B cell (primary cell): Measurements from ENCODE around the gene HECA. TPM values are rescaled to one million over a fixed set of nuclear protein-coding genes. Genes with fewer than 3 reads are reported as not detected.
A peak's percentile ranks its signal among the peaks of the same experiment; 100 is the strongest.

ENCODE experiments used
- ATAC-seq: fragments of 200-7000 bp; cut with Tn5 transposase; one replicate; pipeline ENCODE4 v1.10.0; 2021; ENCODE audit warnings: low read depth, mild to moderate bottlenecking, moderate number of reproducible peaks, moderate library complexity
- CTCF ChIA-PET: fragments of 350-600 bp; sonication (Branson Sonifier 250); formaldehyde crosslinking; loops from one replicate; lab custom pipeline; 2021; ENCODE audit warnings: antibody characterized with exemption, inconsistent platforms; lab: Charles Lee
- POLR2A ChIA-PET: fragments of 350-600 bp; sonication (Branson Sonifier 250); formaldehyde crosslinking; loops from one replicate; lab custom pipeline; 2021; ENCODE audit warnings: antibody characterized with exemption; lab: Charles Lee
- DNase-seq: peaks from one replicate; pipeline ENCODE4 v3.0.0; 2013
- H2AFZ ChIP-seq: 2 replicates; pipeline ENCODE4 v1.6.1; 2012; ENCODE audit warnings: mild to moderate bottlenecking, low read depth, low read length; ENCODE audit not compliant: insufficient read depth, poor library complexity, severe bottlenecking
- H3K27ac ChIP-seq, 2 donors: 1 replicate in 1 of 2; 2 replicates in 1 of 2; pipeline ENCODE4 v1.5.1; 2012 to 2013; ENCODE audit warnings: low read length in 2 of 2, mild to moderate bottlenecking in 2 of 2, moderate library complexity in 1 of 2
- H3K27me3 ChIP-seq, 4 experiments: fragments of 200-600 bp in 1 of 4; sonication (generic) in 1 of 4; replicated peaks in 1 of 4; 1 replicate in 2 of 4; 2 replicates in 2 of 4; pipeline versions ENCODE4 v1.6.1 to v1.7.0; 2013 to 2016; ENCODE audit warnings: low read length in 3 of 4, mild to moderate bottlenecking in 2 of 4, mixed read lengths in 1 of 4, moderate library complexity in 1 of 4; ENCODE audit not compliant: insufficient read depth in 4 of 4, control insufficient read depth in 3 of 4; ENCODE audit errors: control extremely low read depth in 1 of 4
- H3K36me3 ChIP-seq, 2 experiments: replicated peaks in 1 of 2; 1 replicate in 1 of 2; 2 replicates in 1 of 2; pipeline versions ENCODE4 v1.6.1 to v1.7.1; 2013; ENCODE audit warnings: low read length in 1 of 2; ENCODE audit not compliant: insufficient read depth in 2 of 2, control insufficient read depth in 1 of 2; ENCODE audit errors: control extremely low read depth in 1 of 2, extremely low read depth in 1 of 2
- H3K4me1 ChIP-seq, 2 donors: fragments of 200-600 bp in 1 of 2; sonication (generic) in 1 of 2; 1 replicate in 1 of 2; 2 replicates in 1 of 2; pipeline versions ENCODE4 v1.5.1 to v1.6.1; 2013 to 2017; ENCODE audit warnings: low read length in 2 of 2; ENCODE audit not compliant: control insufficient read depth in 2 of 2, insufficient read depth in 2 of 2
- H3K4me2 ChIP-seq: replicated peaks from 2 replicates; pipeline ENCODE3; 2012; ENCODE audit warnings: mild to moderate bottlenecking, low read depth, low read length; ENCODE audit not compliant: poor library complexity, severe bottlenecking
- H3K4me3 ChIP-seq, 5 experiments: fragments of 200-600 bp in 1 of 5; sonication (generic) in 1 of 5; 1 replicate in 3 of 5; 2 replicates in 2 of 5; pipeline versions ENCODE4 v1.5.1 to v1.7.0; 2011 to 2016; ENCODE audit warnings: low read length in 4 of 5, mild to moderate bottlenecking in 4 of 5, low read depth in 2 of 5, control low read depth in 1 of 5, moderate library complexity in 1 of 5; ENCODE audit not compliant: insufficient read depth in 1 of 5; ENCODE audit errors: control extremely low read depth in 1 of 5, extremely low read depth in 1 of 5
- H3K79me2 ChIP-seq: fragments of 200-600 bp; sonication (generic); one replicate; pipeline ENCODE4 v1.6.0; 2016; ENCODE audit warnings: low read length; ENCODE audit not compliant: control insufficient read depth, insufficient read depth
- H3K9ac ChIP-seq: fragments of 200-600 bp; sonication (generic); 2 replicates; pipeline ENCODE4 v1.6.1; 2017; ENCODE audit warnings: mild to moderate bottlenecking, low read length, moderate library complexity
- H3K9me3 ChIP-seq, 3 donors: one replicate each; pipeline versions ENCODE4 v1.6.1 to v1.7.1; 2013; ENCODE audit warnings: low read length in 2 of 3; ENCODE audit not compliant: control insufficient read depth in 2 of 3, insufficient read depth in 1 of 3; ENCODE audit errors: control extremely low read depth in 1 of 3
- H4K20me1 ChIP-seq: 2 replicates; pipeline ENCODE4 v1.6.0; 2012; ENCODE audit warnings: mild to moderate bottlenecking, low read length; ENCODE audit not compliant: insufficient read depth, control insufficient read depth, poor library complexity, severe bottlenecking
- H3K27ac Mint-ChIP-seq: one replicate; pipeline ENCODE4 v1.8.0; 2021; ENCODE audit warnings: mixed read lengths
- H3K27me3 Mint-ChIP-seq: one replicate; pipeline ENCODE4 v1.8.0; 2021; ENCODE audit warnings: mixed read lengths
- H3K4me1 Mint-ChIP-seq: one replicate; pipeline ENCODE4 v1.8.0; 2021; ENCODE audit warnings: mixed read lengths
- H3K4me3 Mint-ChIP-seq: one replicate; pipeline ENCODE4 v1.8.0; 2021; ENCODE audit warnings: mixed read lengths
- H3K9me3 Mint-ChIP-seq: one replicate; pipeline ENCODE4 v1.8.0; 2022; ENCODE audit warnings: mixed read lengths; ENCODE audit not compliant: insufficient read depth
- EZH2 ChIP-seq: IDR thresholded peaks from 2 replicates; pipeline ENCODE4 v1.6.1; 2012; ENCODE audit warnings: borderline replicate concordance, low read depth, mild to moderate bottlenecking, moderate library complexity, low read length; ENCODE audit not compliant: insufficient read depth, poor library complexity, severe bottlenecking
- intact Hi-C: fragments of 100-400 bp; cut with micrococcal nuclease; formaldehyde crosslinking; loops from one replicate; pipeline ENCODE4 v1.10.0; 2022
- polyA plus RNA-seq: library from polyadenylated mRNA; depleted of rRNA; stranded (reverse); fragments of >200 nt; gene quantifications from 2 replicates; pipeline ENCODE4 v1.2.3, GENCODE V29; 2012
- total RNA-seq, 2 donors: library from RNA; stranded (reverse); fragments of 120-200 nt in 1 of 2; gene quantifications; 1 replicate in 1 of 2; 2 replicates in 1 of 2; pipeline versions ENCODE4 v1.2.3 to v1.2.4, GENCODE V29; 2013 to 2022
- TF ChIP-seq, protein P1 (sequence below): fragments of 200-600 bp; IDR thresholded peaks from one replicate; pipeline ENCODE4 v1.8.0; 2022; ENCODE audit warnings: antibody characterized with exemption, mild to moderate bottlenecking

Gene HECA
- total and polyA plus RNA-seq, 2 donors (not counting 1 experiment from before 2014, with no cell fraction given): 19.2 to 50.4 TPM

DNA sequence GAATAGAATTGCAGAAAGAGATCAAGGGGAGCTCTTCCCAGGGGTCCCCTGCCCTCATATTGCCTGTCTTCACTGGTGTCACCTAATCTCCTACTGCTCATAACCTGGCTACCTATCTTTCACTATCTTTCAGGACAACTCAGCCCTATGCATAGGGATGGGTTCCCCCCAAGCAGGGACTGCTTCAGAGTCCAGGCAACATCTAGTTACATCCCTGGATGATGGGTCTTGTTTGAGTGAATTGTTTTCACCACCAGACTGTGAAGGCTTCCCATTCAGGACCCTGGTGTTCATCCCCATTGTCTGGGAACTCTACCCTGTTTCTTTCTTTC lies 850 bp upstream of the HECA start:
- intact Hi-C loops: loop anchor here (5.0 kb wide), 2 partner anchors 147 to 1267 kb away; partner anchors contain the start of genes REPS1 and TNFAIP3
- H3K4me1 ChIP-seq: peaks cover 62 to 66% of the 10 kb centered on the region in 2 donors
- peak overlapping the region; percentile 92 for H3K27ac Mint-ChIP-seq

More for the DNA sequence above, 850 bp upstream of the HECA start:
- Mint-ChIP-seq H3K9me3 (no peaks in the 10 kb centered on the region), H3K4me3 (peak overlapping the region; percentile 83), H3K27me3 (no peaks in the 10 kb centered on the region), H3K4me1 (peaks cover 62% of the 10 kb centered on the region)
- Histone ChIP-seq H3K4me2 (peak overlapping the region; percentile 80), H3K36me3 (peaks cover 0 to 14% of the 10 kb centered on the region in 2 experiments), H3K79me2 (peaks cover 34% of the 10 kb centered on the region), H3K9ac (peak overlapping the region; percentile 52), H3K27me3 (no peaks in the 10 kb centered on the region), H3K4me3 (peak overlapping the region in 3 of 5 experiments; percentile 5 to 55 (median 38)), H4K20me1 (peaks cover 29% of the 10 kb centered on the region), H3K9me3 (peaks cover 0 to 10% (median 0%) of the 10 kb centered on the region in 3 donors), H2AFZ (peak overlapping the region; percentile 16), H3K27ac (peak overlapping the region; percentile 80 to 91)
- no peak for ATAC-seq
- ChIA-PET POLR2A (interaction anchor here (0.6 to 2.7 kb wide), 7 partner anchors 12 to 241 kb away, joined by 3 to 20 read pairs (median 3); partner anchors contain the start of gene CITED2), CTCF (interaction anchor here (0.7 to 4.8 kb wide), 9 partner anchors 9 to 240 kb away, joined by 3 to 31 read pairs (median 3); partner anchors contain the start of gene CITED2)
- DNase-seq: peak; percentile 57
- TF ChIP-seq EZH2: no peak
- TF ChIP-seq, protein P1, sequence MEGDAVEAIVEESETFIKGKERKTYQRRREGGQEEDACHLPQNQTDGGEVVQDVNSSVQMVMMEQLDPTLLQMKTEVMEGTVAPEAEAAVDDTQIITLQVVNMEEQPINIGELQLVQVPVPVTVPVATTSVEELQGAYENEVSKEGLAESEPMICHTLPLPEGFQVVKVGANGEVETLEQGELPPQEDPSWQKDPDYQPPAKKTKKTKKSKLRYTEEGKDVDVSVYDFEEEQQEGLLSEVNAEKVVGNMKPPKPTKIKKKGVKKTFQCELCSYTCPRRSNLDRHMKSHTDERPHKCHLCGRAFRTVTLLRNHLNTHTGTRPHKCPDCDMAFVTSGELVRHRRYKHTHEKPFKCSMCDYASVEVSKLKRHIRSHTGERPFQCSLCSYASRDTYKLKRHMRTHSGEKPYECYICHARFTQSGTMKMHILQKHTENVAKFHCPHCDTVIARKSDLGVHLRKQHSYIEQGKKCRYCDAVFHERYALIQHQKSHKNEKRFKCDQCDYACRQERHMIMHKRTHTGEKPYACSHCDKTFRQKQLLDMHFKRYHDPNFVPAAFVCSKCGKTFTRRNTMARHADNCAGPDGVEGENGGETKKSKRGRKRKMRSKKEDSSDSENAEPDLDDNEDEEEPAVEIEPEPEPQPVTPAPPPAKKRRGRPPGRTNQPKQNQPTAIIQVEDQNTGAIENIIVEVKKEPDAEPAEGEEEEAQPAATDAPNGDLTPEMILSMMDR: no peak
